ENCODE results near the gene EML4.

EML4 gene

GRCh38 chr2:42196403-42197267, 27.5 kb downstream of the EML4 start:
- DNase-seq: peak; percentile 87

GRCh38 chr2:42197792-42198191, 28.6 kb downstream of the EML4 start:
- no peak for DNase-seq

GRCh38 chr2:42198466-42198865, 29.3 kb downstream of the EML4 start:
- DNase-seq: no peak

GRCh38 chr2:42199002-42199401, 29.8 kb downstream of the EML4 start:
- DNase-seq: no peak

GRCh38 chr2:42199626-42200025, 30.5 kb downstream of the EML4 start:
- DNase-seq: no peak

- no peak for DNase-seq
Measured at GRCh38 chr2:42200926-42201855, 32.0 kb downstream of the EML4 start.

GRCh38 chr2:42202634-42203008, 33.5 kb downstream of the EML4 start:
- no peak for DNase-seq

- DNase-seq: no peak
Measured at GRCh38 chr2:42203792-42204191, 34.6 kb downstream of the EML4 start.

GRCh38 chr2:42205337-42205736, 36.2 kb downstream of the EML4 start:
- no peak for DNase-seq

- no peak for DNase-seq
Measured at GRCh38 chr2:42207826-42208225, 38.7 kb downstream of the EML4 start.

GRCh38 chr2:42210203-42210602, 41.0 kb downstream of the EML4 start:
- no peak for DNase-seq

- DNase-seq: no peak
Measured at GRCh38 chr2:42211291-42211690, 42.1 kb downstream of the EML4 start.

GRCh38 chr2:42214669-42215068, 45.5 kb downstream of the EML4 start:
- no peak for DNase-seq

- no peak for DNase-seq
Measured at GRCh38 chr2:42216694-42217093, 47.5 kb downstream of the EML4 start.

- DNase-seq: no peak
Measured at GRCh38 chr2:42217307-42217706, 48.2 kb downstream of the EML4 start.

- DNase-seq: no peak
Measured at GRCh38 chr2:42217914-42218313, 48.8 kb downstream of the EML4 start.

- no peak for DNase-seq
Measured at GRCh38 chr2:42218712-42219111, 49.6 kb downstream of the EML4 start.

- DNase-seq: no peak
Measured at GRCh38 chr2:42219160-42219559, 50.0 kb downstream of the EML4 start.

GRCh38 chr2:42220566-42220965, 51.4 kb downstream of the EML4 start:
- DNase-seq: no peak

GRCh38 chr2:42223067-42223854, 54.1 kb downstream of the EML4 start:
- no peak for DNase-seq

- no peak for DNase-seq
Measured at GRCh38 chr2:42223855-42224268, 54.7 kb downstream of the EML4 start.

- no peak for DNase-seq
Measured at GRCh38 chr2:42224422-42225067, 55.4 kb downstream of the EML4 start.

- DNase-seq: no peak
Measured at GRCh38 chr2:42225573-42225972, 56.4 kb downstream of the EML4 start.
